ENCODE measurements around the gene GPC5.
"Not testable (repeated sequence)": the region's sequence is repeated elsewhere in the genome, so short reads cannot be mapped to it uniquely, and the experiment has no call there.

The GPC5 gene

GRCh38 chr13:91726671-91727070, 328.2 kb downstream of the GPC5 start:
- no peak for DNase-seq

- no peak for DNase-seq
Measured at GRCh38 chr13:91729859-91730258, 331.4 kb downstream of the GPC5 start.

GRCh38 chr13:91739751-91740150, 341.3 kb downstream of the GPC5 start:
- DNase-seq: no peak

GRCh38 chr13:91740756-91741155, 342.3 kb downstream of the GPC5 start:
- no peak for DNase-seq

- no peak for DNase-seq
Measured at GRCh38 chr13:91741925-91742324, 343.5 kb downstream of the GPC5 start.

GRCh38 chr13:91744284-91744683, 345.9 kb downstream of the GPC5 start:
- DNase-seq: no peak

- no peak for DNase-seq
Measured at GRCh38 chr13:91745967-91746366, 347.5 kb downstream of the GPC5 start.

GRCh38 chr13:91747186-91747585, 348.8 kb downstream of the GPC5 start:
- DNase-seq: no peak

- DNase-seq: no peak
Measured at GRCh38 chr13:91748416-91749089, 350.1 kb downstream of the GPC5 start.

- DNase-seq: no peak
Measured at GRCh38 chr13:91758724-91759123, 360.3 kb downstream of the GPC5 start.

- no peak for DNase-seq
Measured at GRCh38 chr13:91762957-91763356, 364.5 kb downstream of the GPC5 start.

- DNase-seq: no peak
Measured at GRCh38 chr13:91764527-91764926, 366.1 kb downstream of the GPC5 start.

- DNase-seq: no peak
Measured at GRCh38 chr13:91767651-91768050, 369.2 kb downstream of the GPC5 start.

- no peak for DNase-seq
Measured at GRCh38 chr13:91768746-91769145, 370.3 kb downstream of the GPC5 start.

GRCh38 chr13:91771229-91771628, 372.8 kb downstream of the GPC5 start:
- DNase-seq: no peak

- no peak for DNase-seq
Measured at GRCh38 chr13:91773591-91774227, 375.3 kb downstream of the GPC5 start.

- DNase-seq: no peak
Measured at GRCh38 chr13:91774397-91774796, 376.0 kb downstream of the GPC5 start.

GRCh38 chr13:91776611-91777193, 378.3 kb downstream of the GPC5 start:
- DNase-seq: no peak

GRCh38 chr13:91778123-91778522, 379.7 kb downstream of the GPC5 start:
- DNase-seq: no peak

GRCh38 chr13:91781982-91782691, 383.7 kb downstream of the GPC5 start:
- DNase-seq: not testable (repeated sequence)

- DNase-seq: no peak
Measured at GRCh38 chr13:91785431-91786119, 387.2 kb downstream of the GPC5 start.

- no peak for DNase-seq
Measured at GRCh38 chr13:91792054-91792453, 393.6 kb downstream of the GPC5 start.

- no peak for DNase-seq
Measured at GRCh38 chr13:91797567-91797966, 399.1 kb downstream of the GPC5 start.

Measured in NCI-H1048 (cell line).